Transverse colon (tissue), 4 donors: ENCODE results near the gene METAP1.

Experiments
- CTCF ChIP-seq, 5 experiments: fragments of 200-600 bp in 3 of 5; fragments of 450-650 bp in 2 of 5; sonication (generic) in 3 of 5; IDR thresholded peaks; 1 replicate in 2 of 5; 2 replicates in 3 of 5; pipeline ENCODE4 v1.5.1; 2016 to 2017; ENCODE audit warnings: antibody characterized with exemption in 5 of 5, inconsistent platforms in 3 of 5, mild to moderate bottlenecking in 2 of 5, moderate library complexity in 1 of 5
- POLR2A ChIP-seq: fragments of 450-650 bp; IDR thresholded peaks from one replicate; pipeline ENCODE4 v1.6.1; 2016; ENCODE audit warnings: antibody characterized with exemption, mild to moderate bottlenecking, moderate library complexity
- POLR2AphosphoS5 ChIP-seq, 3 donors: sonication (generic); formaldehyde crosslinking; IDR thresholded peaks; one replicate each; pipeline ENCODE4 v1.6.1; 2016; ENCODE audit warnings: antibody characterized with exemption in 3 of 3

- TF ChIP-seq POLR2A, result no peak
- TF ChIP-seq CTCF (IDR thresholded peaks at IDR 0.05), result no peak
- no peak for TF ChIP-seq POLR2AphosphoS5 (IDR thresholded peaks at IDR 0.05)
Measured at GRCh38 chr4:98966926-98967325, 28.6 kb upstream of the METAP1 start.
